Stomach (tissue), 9 donors: ENCODE results near the gene SF1. TPM values are rescaled to one million over a fixed set of nuclear protein-coding genes. Genes with fewer than 3 reads are reported as not detected.

Experiments
- DNase-seq, 2 donors: peaks; one replicate each; pipeline versions ENCODE4 v3.0.0 to v3.0.0-alpha.2; 2013 to 2019
- H3K27ac ChIP-seq, 5 donors: fragments of 200-600 bp in 4 of 5; sonication (generic) in 4 of 5; one replicate each; pipeline ENCODE4 v1.5.1; 2013 to 2019; ENCODE audit warnings: mild to moderate bottlenecking in 1 of 5, moderate library complexity in 1 of 5
- H3K27me3 ChIP-seq, 3 donors: fragments of 200-600 bp; sonication (generic); one replicate each; pipeline ENCODE4 v1.5.1; 2017 to 2019; ENCODE audit warnings: mixed run types in 1 of 3
- H3K36me3 ChIP-seq, 4 donors: fragments of 200-600 bp; sonication (generic); 1 replicate in 3 of 4; 2 replicates in 1 of 4; pipeline ENCODE4 v1.5.1; 2016 to 2019
- H3K4me1 ChIP-seq, 4 donors: fragments of 200-600 bp; sonication (generic); one replicate each; pipeline ENCODE4 v1.5.1; 2016 to 2019
- H3K4me3 ChIP-seq, 4 donors: fragments of 200-600 bp; sonication (generic) in 3 of 4; one replicate each; pipeline ENCODE4 v1.5.1; 2016 to 2019; ENCODE audit warnings: mild to moderate bottlenecking in 1 of 4
- H3K9me3 ChIP-seq, 4 donors: fragments of 200-600 bp; sonication (generic); one replicate each; pipeline ENCODE4 v1.5.1; 2016 to 2019
- EP300 ChIP-seq: sonication (generic); formaldehyde crosslinking; IDR thresholded peaks from one replicate; pipeline ENCODE4 v1.6.1; 2017; ENCODE audit warnings: antibody characterized with exemption
- POLR2A ChIP-seq, 4 donors: fragments of 450-650 bp; IDR thresholded peaks; one replicate each; pipeline ENCODE4 v1.6.1; 2016; ENCODE audit warnings: antibody characterized with exemption in 4 of 4, control low read depth in 2 of 4, mild to moderate bottlenecking in 1 of 4, moderate library complexity in 1 of 4
- POLR2AphosphoS5 ChIP-seq, 3 donors: sonication (generic); formaldehyde crosslinking; IDR thresholded peaks; one replicate each; pipeline ENCODE4 v1.6.1; 2016; ENCODE audit warnings: antibody characterized with exemption in 3 of 3
- WGBS, 5 donors: extraction: QIAGEN DNeasy Blood & Tissue Kit in 3 of 5; methylation state at CpG; one replicate each; pipeline versions ENCODE4 v1.1.5 to v1.1.7; 2013 to 2018; 5-methylcytosine and 5-hydroxymethylcytosine counted together
- intact Hi-C: fragments of 100-400 bp; cut with DNase I; formaldehyde crosslinking; loops from one replicate; pipeline ENCODE4 v1.15.1; 2023; ENCODE audit warnings: low total_unique reads
- polyA plus RNA-seq, 3 donors: library from polyadenylated mRNA; stranded (reverse); fragments of 200-250 nt; gene quantifications; one replicate each; pipeline ENCODE4 v1.2.3, GENCODE V29; 2013
- total RNA-seq, 5 donors: library from RNA; depleted of rRNA; stranded (reverse); fragments of >200 nt; gene quantifications; one replicate each; pipeline versions ENCODE4 v1.1.0 to v1.2.3, GENCODE V29; 2014 to 2016
- TF ChIP-seq, protein P1 (sequence below), 7 experiments: fragments of 450-650 bp in 4 of 7; fragments of 200-600 bp in 3 of 7; sonication (generic) in 3 of 7; IDR thresholded peaks; one replicate each; pipeline ENCODE4 v1.5.1; 2016 to 2019; ENCODE audit warnings: antibody characterized with exemption in 7 of 7, control low read depth in 2 of 7, mild to moderate bottlenecking in 1 of 7
- donor health status: healthy with polysubstance abuse.
- donor health status: Bipolar disorder and iron deficiency.
- donor health status: healthy.

The SF1 gene
- total and polyA plus RNA-seq, 8 donors: 57.5 to 341 (median 248) TPM

DNA sequence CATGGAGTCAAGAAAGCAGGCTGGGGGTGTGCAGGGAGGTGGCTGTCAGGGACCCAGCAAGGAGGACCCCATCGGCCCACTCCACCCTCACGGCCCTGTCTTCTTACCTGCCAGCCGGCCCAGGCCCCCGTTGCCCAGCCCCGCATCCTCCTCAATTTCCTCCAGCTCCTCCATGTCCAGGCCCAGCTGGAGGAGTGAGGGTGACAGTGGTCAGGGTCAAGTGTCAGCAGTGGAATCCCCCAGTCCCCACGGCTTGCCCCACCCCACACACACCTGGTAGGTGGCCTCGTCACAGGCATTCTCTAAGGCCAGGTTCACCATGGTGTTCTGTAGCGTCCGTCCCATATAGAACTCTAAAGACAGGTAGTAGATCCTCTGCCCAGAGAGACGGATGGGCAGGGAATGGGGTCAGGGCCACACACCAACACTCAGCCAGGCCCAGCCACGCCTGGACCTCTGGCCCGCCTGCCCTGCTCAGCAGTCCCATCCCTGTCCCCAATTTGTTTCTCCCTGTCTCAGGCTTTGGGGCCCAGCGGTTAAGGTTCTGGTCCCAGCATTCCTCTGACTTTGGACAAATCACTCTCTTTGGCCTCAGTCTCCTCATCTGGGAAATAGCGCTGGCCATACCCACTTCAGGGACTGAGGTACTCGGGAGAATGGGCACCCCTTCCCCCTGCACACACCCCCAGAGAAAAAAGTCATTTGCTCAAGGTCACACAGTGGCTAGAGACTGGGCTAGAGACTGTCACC, 19.8 kb downstream of the SF1 start:
- WGBS, 5 donors: 85 to 90% (median 89%) methylated on average over 12 to 15 of the region's 15 CpGs
- peak overlapping the region in 1 of 4 donors; percentile 35 for H3K4me3 ChIP-seq

DNA sequence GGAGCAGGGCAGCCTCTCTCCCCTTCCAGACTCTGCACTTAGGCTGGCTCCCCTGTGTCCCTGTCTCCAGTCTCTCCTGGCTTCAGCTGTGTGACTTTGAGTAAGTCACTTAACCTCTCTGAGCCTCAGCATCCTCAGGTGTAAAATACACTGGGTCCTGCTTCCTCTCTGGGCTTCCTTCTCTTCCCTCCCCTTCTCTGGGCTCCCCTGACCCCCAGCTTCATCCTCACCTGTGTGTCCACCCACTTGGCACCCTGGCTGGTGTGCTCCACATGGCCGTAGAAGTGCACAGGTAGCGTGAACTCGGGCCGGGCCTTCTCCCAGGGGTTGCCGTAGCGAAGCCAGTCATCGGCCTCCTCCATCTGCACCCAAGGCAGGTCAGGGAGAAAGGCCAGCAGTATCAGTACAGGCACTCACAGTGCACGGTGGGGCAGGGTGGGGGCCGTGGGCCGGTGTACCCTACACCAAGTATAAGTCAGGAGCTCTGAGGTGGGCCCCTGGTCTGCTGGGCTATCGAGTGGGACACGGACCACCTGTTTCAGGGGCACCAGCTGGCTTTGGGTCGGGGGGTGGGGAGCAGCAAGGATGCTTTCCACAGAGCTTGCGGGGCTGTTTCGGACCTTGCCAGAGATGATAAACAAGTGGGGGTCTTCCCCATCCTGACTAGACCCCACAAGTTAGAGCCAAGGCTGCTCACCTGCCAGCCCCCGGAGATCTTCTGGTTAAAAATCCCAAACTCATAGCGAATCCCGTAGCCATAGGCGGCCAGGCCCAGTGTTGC, 20.6 kb downstream of the SF1 start:
- Histone ChIP-seq H3K4me3 (no peak overlapping the region), H3K27me3 (no peaks in the 10 kb centered on the region), H3K27ac (peak overlapping the region in 1 of 5 donors; percentile 42), H3K9me3 (no peaks in the 10 kb centered on the region), H3K4me1 (peaks cover 15 to 47% (median 34%) of the 10 kb centered on the region in 4 donors), H3K36me3 (peaks cover 6 to 12% (median 9%) of the 10 kb centered on the region in 4 donors)
- 80 to 88% (median 84%) methylated on average over 16 to 19 of the region's 19 CpGs for WGBS, 5 donors
- intact Hi-C loops: no loop called here
- no peak for DNase-seq
- no peak for TF ChIP-seq EP300
- no peak for TF ChIP-seq POLR2AphosphoS5 (IDR thresholded peaks at IDR 0.05)
- TF ChIP-seq POLR2A (IDR thresholded peaks at IDR 0.05): no peak
- TF ChIP-seq, protein P1, sequence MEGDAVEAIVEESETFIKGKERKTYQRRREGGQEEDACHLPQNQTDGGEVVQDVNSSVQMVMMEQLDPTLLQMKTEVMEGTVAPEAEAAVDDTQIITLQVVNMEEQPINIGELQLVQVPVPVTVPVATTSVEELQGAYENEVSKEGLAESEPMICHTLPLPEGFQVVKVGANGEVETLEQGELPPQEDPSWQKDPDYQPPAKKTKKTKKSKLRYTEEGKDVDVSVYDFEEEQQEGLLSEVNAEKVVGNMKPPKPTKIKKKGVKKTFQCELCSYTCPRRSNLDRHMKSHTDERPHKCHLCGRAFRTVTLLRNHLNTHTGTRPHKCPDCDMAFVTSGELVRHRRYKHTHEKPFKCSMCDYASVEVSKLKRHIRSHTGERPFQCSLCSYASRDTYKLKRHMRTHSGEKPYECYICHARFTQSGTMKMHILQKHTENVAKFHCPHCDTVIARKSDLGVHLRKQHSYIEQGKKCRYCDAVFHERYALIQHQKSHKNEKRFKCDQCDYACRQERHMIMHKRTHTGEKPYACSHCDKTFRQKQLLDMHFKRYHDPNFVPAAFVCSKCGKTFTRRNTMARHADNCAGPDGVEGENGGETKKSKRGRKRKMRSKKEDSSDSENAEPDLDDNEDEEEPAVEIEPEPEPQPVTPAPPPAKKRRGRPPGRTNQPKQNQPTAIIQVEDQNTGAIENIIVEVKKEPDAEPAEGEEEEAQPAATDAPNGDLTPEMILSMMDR (IDR thresholded peaks at IDR 0.05): no peak

More for the DNA sequence above, 19.8 kb downstream of the SF1 start:
- intact Hi-C loops: no loop called here
- Histone ChIP-seq H3K27me3 (no peaks in the 10 kb centered on the region), H3K4me1 (peaks cover 22 to 54% (median 41%) of the 10 kb centered on the region in 4 donors), H3K9me3 (no peaks in the 10 kb centered on the region), H3K36me3 (peaks cover 14 to 18% (median 17%) of the 10 kb centered on the region in 4 donors), H3K27ac (peak overlapping the region in 1 of 5 donors; percentile 42)
- TF ChIP-seq POLR2A (IDR thresholded peaks at IDR 0.05) (no peak), POLR2AphosphoS5 (IDR thresholded peaks at IDR 0.05) (no peak), EP300 (no peak)
- TF ChIP-seq, protein P1 (IDR thresholded peaks at IDR 0.05): no peak
- DNase-seq: peak in 1 of 2 donors; percentile 7

DNA sequence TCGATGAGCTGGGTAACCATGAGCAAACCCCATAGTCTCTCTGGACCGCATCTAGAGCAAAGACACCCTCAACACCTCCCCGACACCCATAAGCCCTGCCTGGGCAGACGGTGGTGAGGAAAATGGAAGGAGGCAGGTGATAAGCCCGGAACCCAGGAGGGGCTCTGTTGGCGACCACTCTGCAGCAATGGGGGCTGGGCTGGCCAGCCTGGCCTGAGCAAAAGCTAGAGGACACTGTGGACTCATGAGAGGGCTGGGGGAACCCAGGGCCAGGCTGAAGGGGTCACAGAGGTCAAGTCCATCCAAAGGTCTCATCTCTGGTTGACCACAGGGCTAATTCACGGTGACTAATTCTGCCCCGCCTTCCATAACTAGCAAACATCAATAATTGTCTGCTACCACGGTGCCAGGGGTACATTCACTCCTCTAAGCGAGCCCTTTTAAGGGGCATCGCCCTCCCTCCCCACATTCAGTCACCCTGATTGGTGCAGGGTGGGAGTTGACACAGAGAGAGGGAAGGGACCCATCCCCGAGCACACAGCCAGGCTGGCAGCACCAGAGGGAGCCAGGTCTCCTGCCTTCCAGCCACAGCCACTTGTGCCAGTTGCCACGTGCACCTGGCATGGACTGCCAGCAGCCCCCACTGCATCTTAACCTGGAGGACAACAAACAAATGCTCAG, 22.5 kb downstream of the SF1 start:
- no peaks in the 10 kb centered on the region for H3K27me3 ChIP-seq
- H3K9me3 ChIP-seq: no peaks in the 10 kb centered on the region
- intact Hi-C loops: no loop called here
- DNase-seq: no peak
- 75 to 83% (median 81%) methylated on average over 13 of the region's 13 CpGs for WGBS, 5 donors
- peaks cover 0 to 21% (median 11%) of the 10 kb centered on the region in 4 donors for H3K36me3 ChIP-seq
- no peak overlapping the region for H3K4me3 ChIP-seq
- TF ChIP-seq EP300 (no peak), POLR2A (IDR thresholded peaks at IDR 0.05) (no peak), POLR2AphosphoS5 (IDR thresholded peaks at IDR 0.05) (no peak)
- TF ChIP-seq, protein P1 (IDR thresholded peaks at IDR 0.05): no peak
- peaks cover 13 to 27% (median 23%) of the 10 kb centered on the region in 4 donors for H3K4me1 ChIP-seq
- H3K27ac ChIP-seq: no peak overlapping the region
